K562 (cell line): Measurements from ENCODE around the gene SMG6. TPM values are rescaled to one million over a fixed set of nuclear protein-coding genes. Genes with fewer than 3 reads are reported as not detected.

ENCODE experiments used
- ATAC-seq: fragments of 200-7000 bp; cut with Tn5 transposase; 3 replicates; pipeline ENCODE4 v1.9.1; 2020; ENCODE audit warnings: moderate library complexity
- BruUV-seq: library from RNA; stranded (reverse); fragments of 400-500 nt; replicated peaks from 2 replicates; lab custom pipeline; 2021; lab: Mats Ljungman, UMichigan
- CTCF ChIA-PET: fragments of 300-600 bp; formaldehyde crosslinking; extraction: SDS; loops from one replicate; lab custom pipeline; 2021; ENCODE audit warnings: low intra/inter-chr PET ratio; lab: Yijun Ruan, JAX
- POLR2A ChIA-PET: fragments of 300-600, 350-650 bp; sonication (Branson Sonifier 250); formaldehyde crosslinking; extraction: SDS; loops from one replicate; lab custom pipeline; 2021; ENCODE audit warnings: antibody characterized with exemption, inconsistent platforms; lab: Yijun Ruan, JAX
- DNase-seq, 4 experiments: peaks; one replicate each; pipeline versions ENCODE4 v3.0.0 to v3.0.0-alpha.2; 2011 to 2018; ENCODE audit warnings: low spot score in 3 of 4, mixed read lengths in 3 of 4; ENCODE audit errors: extremely low read depth in 1 of 4
- FAIRE-seq: peaks from 2 replicates; lab custom pipeline; 2011; peaks lifted over from hg19 to GRCh38; lab: Jason Lieb, UNC
- H2AFZ ChIP-seq: 2 replicates; pipeline ENCODE4 v1.6.0; 2011; ENCODE audit warnings: low read depth, low read length, control low read depth, inconsistent platforms
- H3K27ac ChIP-seq: fragments of 200-600 bp; 3 replicates; pipeline ENCODE4 v1.8.0; 2011; ENCODE audit warnings: low read depth, mild to moderate bottlenecking, control low read depth, inconsistent platforms, low read length, moderate library complexity, mixed read lengths; ENCODE audit errors: extremely low read depth
- H3K27me3 ChIP-seq, 2 experiments: fragments of 300-600 bp in 1 of 2; 2 replicates in 1 of 2; 3 replicates in 1 of 2; pipeline versions ENCODE4 v1.6.0 to v1.8.0; 2011; ENCODE audit warnings: inconsistent platforms in 2 of 2, low read length in 2 of 2, mild to moderate bottlenecking in 1 of 2, mixed read lengths in 1 of 2, moderate library complexity in 1 of 2; ENCODE audit not compliant: control insufficient read depth in 2 of 2, insufficient read depth in 2 of 2
- H3K36me3 ChIP-seq: fragments of 300-600 bp; 3 replicates; pipeline ENCODE4 v1.8.0; 2011; ENCODE audit warnings: mild to moderate bottlenecking, low read length, inconsistent platforms; ENCODE audit not compliant: control insufficient read depth, insufficient read depth
- H3K4me1 ChIP-seq, 2 experiments: fragments of 200-600 bp in 1 of 2; replicated peaks in 1 of 2; 2 replicates in 1 of 2; 3 replicates in 1 of 2; pipeline versions ENCODE4 v1.5.1 to v1.8.0; 2011; ENCODE audit warnings: inconsistent platforms in 2 of 2, low read length in 2 of 2, mild to moderate bottlenecking in 1 of 2, mixed read lengths in 1 of 2, moderate library complexity in 1 of 2; ENCODE audit not compliant: control insufficient read depth in 2 of 2, insufficient read depth in 2 of 2
- H3K4me2 ChIP-seq: 2 replicates; pipeline ENCODE4 v1.6.1; 2011; ENCODE audit warnings: low read length, control low read depth, inconsistent platforms, mixed read lengths; ENCODE audit not compliant: insufficient read depth
- H3K4me3 ChIP-seq: fragments of 200-600 bp; sonication (generic), shearing (Covaris generic); 2 replicates; pipeline ENCODE4 v1.5.1; 2016; ENCODE audit warnings: control low read depth, inconsistent platforms
- H3K79me2 ChIP-seq: fragments of 200-600 bp; 3 replicates; pipeline ENCODE4 v1.8.0; 2011; ENCODE audit warnings: low read length, inconsistent platforms; ENCODE audit not compliant: control insufficient read depth, insufficient read depth
- H3K9ac ChIP-seq, 2 experiments: 2 replicates each; pipeline versions ENCODE4 v1.6.0 to v1.6.1; 2011; ENCODE audit warnings: low read depth in 2 of 2, low read length in 2 of 2, control low read depth in 1 of 2, inconsistent platforms in 1 of 2, mild to moderate bottlenecking in 1 of 2, mixed read lengths in 1 of 2; ENCODE audit not compliant: insufficient read depth in 1 of 2
- H3K9me1 ChIP-seq: one replicate; pipeline ENCODE4 v1.6.0; 2011; ENCODE audit warnings: inconsistent platforms, mild to moderate bottlenecking, low read length, moderate library complexity; ENCODE audit not compliant: control insufficient read depth, insufficient read depth
- H3K9me3 ChIP-seq: replicated peaks from 2 replicates; pipeline ENCODE4 v1.5.1; 2011; ENCODE audit warnings: low read depth, low read length, inconsistent platforms; ENCODE audit not compliant: control insufficient read depth, insufficient read depth
- H4K20me1 ChIP-seq: replicated peaks from 2 replicates; pipeline ENCODE4 v1.6.1; 2011; ENCODE audit warnings: low read length, inconsistent platforms, mixed read lengths; ENCODE audit not compliant: control insufficient read depth, insufficient read depth
- ZNF778 ChIP-seq: fragments of 450-650 bp; formaldehyde crosslinking; IDR thresholded peaks from 2 replicates; pipeline ENCODE4 v1.4.0; 2020; ENCODE audit warnings: mild to moderate bottlenecking, moderate library complexity
- WGBS: fragments of 100-300 bp; shearing (Covaris generic); methylation state at CpG from one replicate; pipeline ENCODE4 v1.1.6; 2016; ENCODE audit warnings: low coverage, mixed read lengths; ENCODE audit not compliant: insufficient coverage; ENCODE audit errors: missing lambda C conversion rate; 5-methylcytosine and 5-hydroxymethylcytosine counted together
- in situ Hi-C: fragments of 300-500 bp; cut with MboI; formaldehyde crosslinking; loops from 4 replicates; pipeline ENCODE4 v1.15.0; 2018; ENCODE audit warnings: inconsistent platforms, mixed read lengths
- intact Hi-C: fragments of 100-400 bp; cut with micrococcal nuclease; formaldehyde crosslinking; loops from 2 replicates; pipeline ENCODE4 v1.14.2; 2022
- polyA plus RNA-seq, 8 experiments: library from polyadenylated mRNA; depleted of rRNA in 4 of 8; stranded (reverse) in 5 of 8; unstranded in 3 of 8; fragments of >200 nt; fragmentation: Nextera tagmentation in 2 of 8; fragmentation: Illumina TruSeq in 1 of 8; extraction: Ambion mirVana in 2 of 8; extraction: Trizol in 1 of 8; gene quantifications; 2 replicates each; pipeline versions ENCODE4 v1.2.1 to v1.2.3, GENCODE V29; 2011 to 2014; ENCODE audit warnings: inconsistent platforms in 1 of 8, missing spikeins in 1 of 8
- total RNA-seq, 7 experiments: library from RNA; depleted of rRNA in 6 of 7; stranded (reverse); fragments of >200 nt in 6 of 7; fragmentation: Illumina TruSeq in 2 of 7; extraction: Trizol in 2 of 7; gene quantifications; 2 replicates each; pipeline versions ENCODE4 v1.2.1 to v1.2.3, GENCODE V29; 2011 to 2021; ENCODE audit warnings: low replicate concordance in 1 of 7
- TF ChIP-seq, protein P1 (sequence below): fragments of 250-450 bp; sonication (Bioruptor Pico); IDR thresholded peaks from 2 replicates; pipeline ENCODE4 v1.8.0; 2022; ENCODE audit warnings: inconsistent platforms

Gene SMG6
- total and polyA plus RNA-seq, 9 of the 15 experiments (the other 6 are each of a cell fraction or from before 2014, with no cell fraction given), result 0.44 to 13.9 (median 6.0) TPM

GRCh38 chr17:2172999-2173398 lies 130.6 kb downstream of the SMG6 start (continued):
- no peak for TF ChIP-seq ZNF778 (CRISPR knock-in tag)

- in situ Hi-C loops (no loop called here), intact Hi-C loops (loop anchor here (10.0 kb wide), 1 partner anchor 117 kb away; the partner anchor contains the start of gene HIC1)
- DNase-seq (no peak), FAIRE-seq (no peak), ATAC-seq (no peak)
- H3K27me3 ChIP-seq, result no peaks in the 10 kb centered on the region
- ChIA-PET POLR2A (no interaction called here), CTCF (no interaction called here)
- no peak overlapping the region for H3K9ac ChIP-seq
- TF ChIP-seq, protein P1, sequence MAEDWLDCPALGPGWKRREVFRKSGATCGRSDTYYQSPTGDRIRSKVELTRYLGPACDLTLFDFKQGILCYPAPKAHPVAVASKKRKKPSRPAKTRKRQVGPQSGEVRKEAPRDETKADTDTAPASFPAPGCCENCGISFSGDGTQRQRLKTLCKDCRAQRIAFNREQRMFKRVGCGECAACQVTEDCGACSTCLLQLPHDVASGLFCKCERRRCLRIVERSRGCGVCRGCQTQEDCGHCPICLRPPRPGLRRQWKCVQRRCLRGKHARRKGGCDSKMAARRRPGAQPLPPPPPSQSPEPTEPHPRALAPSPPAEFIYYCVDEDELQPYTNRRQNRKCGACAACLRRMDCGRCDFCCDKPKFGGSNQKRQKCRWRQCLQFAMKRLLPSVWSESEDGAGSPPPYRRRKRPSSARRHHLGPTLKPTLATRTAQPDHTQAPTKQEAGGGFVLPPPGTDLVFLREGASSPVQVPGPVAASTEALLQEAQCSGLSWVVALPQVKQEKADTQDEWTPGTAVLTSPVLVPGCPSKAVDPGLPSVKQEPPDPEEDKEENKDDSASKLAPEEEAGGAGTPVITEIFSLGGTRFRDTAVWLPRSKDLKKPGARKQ (CRISPR knock-in tag), result no peak
- H3K9me1 ChIP-seq, result no peaks in the 10 kb centered on the region
- no TSS peak for BruUV-seq
- 72% methylated on average over 10 of the region's 16 CpGs for WGBS
- no peak overlapping the region for H3K27ac ChIP-seq
- H4K20me1 ChIP-seq, result no peaks in the 10 kb centered on the region
- H3K9me3 ChIP-seq, result no peaks in the 10 kb centered on the region
- no peak overlapping the region for H3K4me2 ChIP-seq
- H3K36me3 ChIP-seq, result peaks cover 11% of the 10 kb centered on the region; the same call in 2 of the 3 replicates
- no peak overlapping the region for H2AFZ ChIP-seq
- no peaks in the 10 kb centered on the region for H3K79me2 ChIP-seq
- peaks cover 0 to 5% of the 10 kb centered on the region in 2 experiments; a peak in 1 of 5 replicates for H3K4me1 ChIP-seq
- no peak overlapping the region for H3K4me3 ChIP-seq
Measured at GRCh38 chr17:2172077-2172851, 131.3 kb downstream of the SMG6 start.
